NCI-H82 treated with DMSO at 0.1 percent for 48 hours (cell line): Measurements from ENCODE around the gene CSAD.
"Not testable (repeated sequence)": the region's sequence is repeated elsewhere in the genome, so short reads cannot be mapped to it uniquely, and the experiment has no call there.

ENCODE experiments used
- DNase-seq: peaks from one replicate; lab custom pipeline; 2025; ENCODE audit not compliant: unreplicated experiment; lab: John Stamatoyannopoulos, UW

The CSAD gene

DNA sequence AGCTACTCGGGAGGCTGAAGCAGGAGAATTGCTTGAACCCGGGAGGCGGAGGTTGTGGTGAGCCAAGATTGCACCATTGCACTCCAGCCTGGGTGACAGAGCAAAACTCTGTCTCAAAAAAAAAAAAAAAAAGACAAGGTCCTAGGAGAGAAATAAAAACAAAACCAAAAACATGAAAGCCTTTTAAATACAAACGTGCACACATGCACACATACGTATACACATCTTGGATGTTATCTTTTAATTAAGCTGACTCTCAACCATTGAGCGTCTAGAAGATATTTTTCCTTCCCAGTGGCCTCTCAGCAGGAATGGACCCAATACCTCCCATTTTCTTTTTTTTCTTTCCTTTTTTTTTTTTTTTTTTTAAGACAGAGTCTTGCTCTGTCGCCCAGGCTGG lies 68.3 kb downstream of the CSAD start:
- DNase-seq: not testable (repeated sequence)
